ENCODE results near the gene PRR5. TPM values are rescaled to one million over a fixed set of nuclear protein-coding genes. Genes with fewer than 3 reads are reported as not detected.
A peak's percentile ranks its signal among the peaks of the same experiment; 100 is the strongest.
"Not testable (repeated sequence)": the region's sequence is repeated elsewhere in the genome, so short reads cannot be mapped to it uniquely, and the experiment has no call there.

PRR5 gene
- total and polyA plus RNA-seq, 7 donors, result 0.48 to 2.9 (median 1.6) TPM

DNA sequence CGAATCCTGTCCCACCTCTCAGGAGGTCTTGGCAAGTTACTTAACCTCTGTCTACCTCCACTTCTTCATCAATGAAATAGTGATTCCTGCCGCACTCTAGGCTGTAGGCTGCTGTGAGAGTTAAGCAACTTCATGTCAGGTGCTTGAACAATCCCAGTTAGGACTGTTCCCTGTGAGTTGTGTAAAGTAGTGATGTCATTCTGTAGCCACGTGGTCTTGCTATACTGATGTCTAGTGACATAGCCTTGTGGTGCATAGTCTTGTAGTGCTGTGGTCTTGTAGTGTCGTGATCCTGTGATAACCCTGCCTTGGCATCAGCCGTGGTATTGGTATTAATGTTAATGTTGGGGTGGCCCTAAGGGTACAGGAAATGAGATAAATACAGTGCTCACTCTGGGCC lies 30.3 kb upstream of the PRR5 start:
- TF ChIP-seq, protein P1, sequence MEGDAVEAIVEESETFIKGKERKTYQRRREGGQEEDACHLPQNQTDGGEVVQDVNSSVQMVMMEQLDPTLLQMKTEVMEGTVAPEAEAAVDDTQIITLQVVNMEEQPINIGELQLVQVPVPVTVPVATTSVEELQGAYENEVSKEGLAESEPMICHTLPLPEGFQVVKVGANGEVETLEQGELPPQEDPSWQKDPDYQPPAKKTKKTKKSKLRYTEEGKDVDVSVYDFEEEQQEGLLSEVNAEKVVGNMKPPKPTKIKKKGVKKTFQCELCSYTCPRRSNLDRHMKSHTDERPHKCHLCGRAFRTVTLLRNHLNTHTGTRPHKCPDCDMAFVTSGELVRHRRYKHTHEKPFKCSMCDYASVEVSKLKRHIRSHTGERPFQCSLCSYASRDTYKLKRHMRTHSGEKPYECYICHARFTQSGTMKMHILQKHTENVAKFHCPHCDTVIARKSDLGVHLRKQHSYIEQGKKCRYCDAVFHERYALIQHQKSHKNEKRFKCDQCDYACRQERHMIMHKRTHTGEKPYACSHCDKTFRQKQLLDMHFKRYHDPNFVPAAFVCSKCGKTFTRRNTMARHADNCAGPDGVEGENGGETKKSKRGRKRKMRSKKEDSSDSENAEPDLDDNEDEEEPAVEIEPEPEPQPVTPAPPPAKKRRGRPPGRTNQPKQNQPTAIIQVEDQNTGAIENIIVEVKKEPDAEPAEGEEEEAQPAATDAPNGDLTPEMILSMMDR (IDR thresholded peaks at IDR 0.05), result no peak

DNA sequence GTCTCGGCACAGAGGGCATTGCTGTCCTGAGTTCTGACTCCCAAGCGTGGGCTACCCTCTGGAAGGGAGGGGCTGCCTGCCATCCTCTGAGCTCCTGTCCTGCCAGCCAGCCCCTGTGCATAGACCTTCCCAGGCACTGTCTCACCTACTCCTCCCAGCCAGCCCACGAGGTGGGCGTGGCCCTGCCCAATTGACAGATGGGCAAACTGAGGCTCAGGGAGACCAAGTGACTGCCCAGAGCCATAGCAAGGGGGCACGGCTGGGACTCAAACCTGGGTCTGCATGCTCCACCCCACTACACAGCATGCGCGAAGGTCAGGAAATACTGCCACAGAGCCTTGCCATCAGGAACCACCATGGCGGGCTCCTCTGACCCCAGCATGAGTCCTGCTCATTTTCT lies 29.4 kb upstream of the PRR5 start:
- Histone ChIP-seq H3K4me1 (no peaks in the 10 kb centered on the region), H3K27ac (no peak overlapping the region), H3K4me3 (no peak overlapping the region), H3K27me3 (ENCODE audit: insufficient read depth in 3 of 3, low read length in 2 of 3) (peaks cover 0 to 22% (median 9%) of the 10 kb centered on the region in 3 donors), H3K9me3 (no peaks in the 10 kb centered on the region), H3K36me3 (ENCODE audit: insufficient read depth in 1 of 2, low read depth in 1 of 2) (no peaks in the 10 kb centered on the region)
- TF ChIP-seq, protein P1 (IDR thresholded peaks at IDR 0.05), result no peak
- ATAC-seq (no peak), DNase-seq (peak in 1 of 2 donors; percentile 34)
- 89 to 95% (median 90%) methylated on average over 8 of the region's 8 CpGs for WGBS, 3 donors
- intact Hi-C loops (cut with DNase I), result no loop called here

More for the DNA sequence above, 30.3 kb upstream of the PRR5 start:
- intact Hi-C loops (cut with DNase I), result no loop called here
- no peaks in the 10 kb centered on the region for H3K9me3 ChIP-seq
- ATAC-seq, result peak in 1 of 4 donors; percentile 44
- 76 to 80% (median 76%) methylated on average over 5 of the region's 5 CpGs for WGBS, 3 donors
- no peaks in the 10 kb centered on the region for H3K4me1 ChIP-seq
- no peak overlapping the region for H3K27ac ChIP-seq
- DNase-seq, result peak in 1 of 2 donors; percentile 21
- no peak overlapping the region for H3K4me3 ChIP-seq
- H3K36me3 ChIP-seq (ENCODE audit: insufficient read depth in 1 of 2, low read depth in 1 of 2), result no peaks in the 10 kb centered on the region
- peaks cover 0 to 22% (median 10%) of the 10 kb centered on the region in 3 donors for H3K27me3 ChIP-seq (ENCODE audit: insufficient read depth in 3 of 3, low read length in 2 of 3)

DNA sequence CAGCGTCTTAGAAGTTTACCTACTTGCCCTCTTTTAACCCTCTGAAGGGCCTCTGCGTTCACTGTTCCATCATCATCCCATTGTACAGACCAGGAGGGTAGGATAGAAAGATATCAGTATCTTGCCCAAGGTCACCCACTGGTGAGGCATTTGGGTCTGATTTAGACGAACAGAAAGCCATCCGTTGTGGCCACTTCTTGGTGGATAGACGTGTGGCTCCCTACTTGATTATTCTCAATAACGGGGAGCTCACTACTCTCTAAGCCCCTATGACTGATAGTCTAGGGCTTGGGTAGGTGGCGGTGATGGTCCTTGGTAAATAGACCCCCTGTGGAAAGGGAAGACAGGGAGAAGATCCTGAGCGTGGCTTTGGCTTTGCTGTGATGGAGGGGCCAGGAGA lies 28.6 kb upstream of the PRR5 start:
- TF ChIP-seq, protein P1 (IDR thresholded peaks at IDR 0.05), result no peak
- intact Hi-C loops (cut with DNase I), result no loop called here
- H3K9me3 ChIP-seq, result no peaks in the 10 kb centered on the region
- 88 to 91% (median 88%) methylated on average over 8 of the region's 8 CpGs for WGBS, 3 donors
- peaks cover 0 to 18% (median 9%) of the 10 kb centered on the region in 3 donors for H3K27me3 ChIP-seq (ENCODE audit: insufficient read depth in 3 of 3, low read length in 2 of 3)
- H3K36me3 ChIP-seq (ENCODE audit: insufficient read depth in 1 of 2, low read depth in 1 of 2), result no peaks in the 10 kb centered on the region
- ATAC-seq (no peak), DNase-seq (peak in 1 of 2 donors; percentile 8)
- no peak overlapping the region for H3K4me3 ChIP-seq
- no peaks in the 10 kb centered on the region for H3K4me1 ChIP-seq
- no peak overlapping the region for H3K27ac ChIP-seq

DNA sequence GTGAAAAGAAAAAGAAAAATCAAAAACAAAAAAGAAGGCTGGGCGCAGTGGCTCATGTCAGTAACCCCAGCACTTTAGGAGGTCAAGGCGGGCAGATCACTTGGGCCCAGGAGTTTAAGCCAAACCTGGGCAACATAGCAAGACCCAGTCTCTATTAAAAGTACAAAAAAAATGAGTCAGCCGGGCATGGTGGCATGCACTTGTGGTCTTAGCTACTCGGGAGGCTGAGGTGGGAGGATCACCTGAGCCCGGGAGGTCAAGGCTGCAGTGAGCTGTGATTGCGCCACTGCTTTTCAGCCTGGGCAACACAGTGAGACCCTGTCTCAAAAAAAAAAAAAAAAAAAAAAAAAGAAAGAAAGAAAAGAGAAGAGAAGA lies 26.0 kb upstream of the PRR5 start:
- H3K4me3 ChIP-seq; H3K36me3 ChIP-seq (ENCODE audit: insufficient read depth in 1 of 2, low read depth in 1 of 2); H3K9me3 ChIP-seq; intact Hi-C loops (cut with DNase I); H3K4me1 ChIP-seq; H3K27me3 ChIP-seq (ENCODE audit: insufficient read depth in 3 of 3, low read length in 2 of 3); ATAC-seq; H3K27ac ChIP-seq; DNase-seq: not testable (repeated sequence)
- WGBS, 3 donors, result 86 to 91% (median 90%) methylated on average over 6 of the region's 6 CpGs

DNA sequence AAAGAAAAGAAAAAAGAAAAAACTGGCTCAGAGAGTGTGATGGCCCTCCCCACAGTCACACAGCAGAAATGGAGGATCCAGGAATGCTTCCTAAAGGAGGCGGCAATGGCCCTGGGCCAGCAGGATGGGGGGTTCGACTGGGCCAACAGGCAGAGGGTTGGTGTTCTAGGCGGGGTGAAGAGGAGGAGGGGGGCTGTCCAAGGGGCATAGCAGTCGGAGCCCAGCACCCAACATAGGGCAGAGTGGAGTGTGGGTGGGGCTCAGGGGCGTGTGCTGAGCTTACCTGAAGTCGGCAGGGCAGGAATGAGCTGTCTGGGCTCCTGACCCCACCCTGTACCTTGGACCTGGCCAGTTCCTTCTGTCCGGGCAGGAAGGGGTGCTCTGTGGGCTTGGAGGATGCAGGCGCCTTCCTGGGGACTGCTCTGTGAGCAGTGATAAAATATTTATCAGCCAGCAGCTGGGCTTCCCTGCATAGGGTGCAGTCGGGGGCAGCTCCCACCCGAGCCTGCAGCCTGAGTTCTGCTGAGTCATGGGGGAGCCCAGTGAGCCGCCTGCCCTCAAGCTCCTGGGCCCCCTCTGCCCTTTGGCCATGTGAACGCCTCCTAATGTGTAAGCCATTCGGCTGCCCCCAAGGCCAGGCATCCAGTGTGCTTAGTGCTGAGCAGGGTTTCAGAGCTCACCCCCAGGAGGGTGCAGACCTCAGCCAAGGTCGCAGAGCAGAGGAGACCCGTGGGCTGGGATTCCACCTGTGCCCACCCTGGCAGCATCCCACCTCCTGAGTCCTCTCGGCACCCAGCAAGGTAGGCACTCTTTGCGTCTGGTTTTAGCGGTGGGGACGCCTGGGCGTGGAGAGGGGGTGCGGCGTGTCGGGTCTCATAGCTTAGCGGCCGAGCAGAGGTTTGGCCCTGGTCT lies 25.3 kb upstream of the PRR5 start:
- Histone ChIP-seq H3K9me3 (no peaks in the 10 kb centered on the region), H3K4me1 (no peaks in the 10 kb centered on the region), H3K27ac (no peak overlapping the region), H3K27me3 (ENCODE audit: insufficient read depth in 3 of 3, low read length in 2 of 3) (no peaks in the 10 kb centered on the region), H3K36me3 (ENCODE audit: insufficient read depth in 1 of 2, low read depth in 1 of 2) (no peaks in the 10 kb centered on the region), H3K4me3 (no peak overlapping the region)
- TF ChIP-seq, protein P1 (IDR thresholded peaks at IDR 0.05), result no peak
- ATAC-seq (no peak), DNase-seq (no peak)
- WGBS, 3 donors, result 54 to 61% (median 59%) methylated on average over 25 of the region's 25 CpGs
- intact Hi-C loops (cut with DNase I), result no loop called here

Data from psoas muscle (tissue), 8 donors.